HG02798 (cell line): Measurements from ENCODE around the gene CACNA2D2.

Source experiments
- ATAC-seq: cut with Tn5 transposase; IDR thresholded peaks from one replicate; pipeline ENCODE4 v1.9.1; 2021; ENCODE audit warnings: mild to moderate bottlenecking; ENCODE audit not compliant: unreplicated experiment, poor library complexity

The CACNA2D2 gene

GRCh38 chr3:50319894-50320625 is 183.4 kb downstream of the CACNA2D2 start:
- ATAC-seq, result no peak

GRCh38 chr3:50319181-50319893 is 184.1 kb downstream of the CACNA2D2 start:
- no peak for ATAC-seq

GRCh38 chr3:50318615-50319014 is 184.8 kb downstream of the CACNA2D2 start:
- ATAC-seq, result no peak

GRCh38 chr3:50318163-50318562 is 185.3 kb downstream of the CACNA2D2 start:
- no peak for ATAC-seq

- ATAC-seq, result no peak
Observed at GRCh38 chr3:50317300-50317699, 186.1 kb downstream of the CACNA2D2 start.

GRCh38 chr3:50316657-50317242 is 186.7 kb downstream of the CACNA2D2 start:
- no peak for ATAC-seq

- no peak for ATAC-seq
Observed at GRCh38 chr3:50314816-50315215, 188.6 kb downstream of the CACNA2D2 start.

GRCh38 chr3:50314342-50314741 is 189.1 kb downstream of the CACNA2D2 start:
- no peak for ATAC-seq
